H9 (cell line): ENCODE results near the gene IRF2BP2. TPM values are rescaled to one million over a fixed set of nuclear protein-coding genes. Genes with fewer than 3 reads are reported as not detected.

Experiments used
- DNase-seq: peaks from one replicate; pipeline ENCODE4 v3.0.0-alpha.2; 2017
- H2AFZ ChIP-seq: one replicate; pipeline ENCODE4 v1.6.1; 2013; ENCODE audit warnings: mild to moderate bottlenecking, low read length, control low read depth, moderate library complexity
- H2AK5ac ChIP-seq: 2 replicates; pipeline ENCODE4 v1.6.1; 2013; ENCODE audit warnings: low read length, control low read depth, mixed read lengths; ENCODE audit not compliant: insufficient read length
- H2BK120ac ChIP-seq: one replicate; pipeline ENCODE4 v1.6.1; 2013; ENCODE audit warnings: low read depth, mild to moderate bottlenecking, low read length, control low read depth, inconsistent platforms; ENCODE audit not compliant: poor library complexity, severe bottlenecking
- H2BK12ac ChIP-seq: 2 replicates; pipeline ENCODE4 v1.6.1; 2013; ENCODE audit warnings: low read length, control low read depth, mixed read lengths, low read depth; ENCODE audit not compliant: insufficient read length
- H2BK15ac ChIP-seq: 2 replicates; pipeline ENCODE4 v1.6.1; 2013; ENCODE audit warnings: low read depth, low read length, control low read depth
- H2BK20ac ChIP-seq: one replicate; pipeline ENCODE4 v1.6.1; 2013; ENCODE audit warnings: low read depth, mild to moderate bottlenecking, low read length, control low read depth, inconsistent platforms; ENCODE audit not compliant: poor library complexity, severe bottlenecking
- H2BK5ac ChIP-seq: 2 replicates; pipeline ENCODE4 v1.6.1; 2013; ENCODE audit warnings: low read length, control low read depth, mixed read lengths; ENCODE audit not compliant: insufficient read length
- H3K14ac ChIP-seq: 2 replicates; pipeline ENCODE4 v1.6.1; 2013; ENCODE audit warnings: low read length, control low read depth; ENCODE audit not compliant: insufficient read depth
- H3K18ac ChIP-seq: 2 replicates; pipeline ENCODE4 v1.6.1; 2013; ENCODE audit warnings: low read depth, mild to moderate bottlenecking, mixed read lengths, low read length, control low read depth; ENCODE audit not compliant: insufficient read length
- H3K23ac ChIP-seq: 2 replicates; pipeline ENCODE4 v1.6.1; 2013; ENCODE audit warnings: low read length, control low read depth, mixed read lengths, low read depth; ENCODE audit not compliant: insufficient read length
- H3K23me2 ChIP-seq: 2 replicates; pipeline ENCODE4 v1.6.1; 2013; ENCODE audit warnings: low read depth, mild to moderate bottlenecking, mixed read lengths, low read length, control low read depth; ENCODE audit not compliant: insufficient read length, poor library complexity, severe bottlenecking
- H3K27ac ChIP-seq: 2 replicates; pipeline ENCODE4 v1.5.1; 2013; ENCODE audit warnings: low read length, control low read depth, mixed read lengths, low read depth; ENCODE audit not compliant: insufficient read length
- H3K27me3 ChIP-seq: 2 replicates; pipeline ENCODE4 v1.6.1; 2013; ENCODE audit warnings: low read length, control low read depth, inconsistent platforms; ENCODE audit not compliant: insufficient read depth
- H3K4ac ChIP-seq: 2 replicates; pipeline ENCODE4 v1.6.1; 2013; ENCODE audit warnings: low read depth, mild to moderate bottlenecking, control low read depth, inconsistent platforms, low read length, moderate library complexity
- H3K4me1 ChIP-seq: 2 replicates; pipeline ENCODE4 v1.6.1; 2013; ENCODE audit warnings: low read length, control low read depth, inconsistent platforms; ENCODE audit not compliant: insufficient read depth
- H3K4me2 ChIP-seq: 2 replicates; pipeline ENCODE4 v1.6.1; 2013; ENCODE audit warnings: low read length, control low read depth, mixed read lengths; ENCODE audit not compliant: insufficient read length, insufficient read depth
- H3K56ac ChIP-seq: 2 replicates; pipeline ENCODE4 v1.6.1; 2013; ENCODE audit warnings: low read depth, mild to moderate bottlenecking, mixed read lengths, low read length, control low read depth; ENCODE audit not compliant: insufficient read length
- H3K79me1 ChIP-seq: 2 replicates; pipeline ENCODE4 v1.6.1; 2013; ENCODE audit warnings: low read depth, mild to moderate bottlenecking, moderate library complexity, low read length, control low read depth, inconsistent platforms; ENCODE audit not compliant: insufficient read depth, poor library complexity, severe bottlenecking
- H3K79me2 ChIP-seq: 2 replicates; pipeline ENCODE4 v1.6.1; 2013; ENCODE audit warnings: low read length, control low read depth, inconsistent platforms; ENCODE audit not compliant: insufficient read depth
- H3K9ac ChIP-seq: 2 replicates; pipeline ENCODE4 v1.6.1; 2013; ENCODE audit warnings: low read length, control low read depth, mixed read lengths; ENCODE audit not compliant: insufficient read length; ENCODE audit errors: extremely low read depth
- H3K9me3 ChIP-seq: one replicate; pipeline ENCODE4 v1.6.1; 2013; ENCODE audit warnings: low read depth, low read length, inconsistent platforms; ENCODE audit not compliant: control insufficient read depth
- H3T11ph ChIP-seq: one replicate; pipeline ENCODE4 v1.6.1; 2013; ENCODE audit warnings: mild to moderate bottlenecking, low read length, control low read depth, inconsistent platforms
- H4K20me1 ChIP-seq: one replicate; pipeline ENCODE4 v1.6.1; 2013; ENCODE audit not compliant: control insufficient read depth, insufficient read length, insufficient read depth
- H4K5ac ChIP-seq: 2 replicates; pipeline ENCODE4 v1.6.1; 2013; ENCODE audit warnings: low read depth, mild to moderate bottlenecking, mixed read lengths, low read length, control low read depth; ENCODE audit not compliant: insufficient read length
- H4K8ac ChIP-seq: replicated peaks from 2 replicates; pipeline ENCODE4 v1.6.1; 2013; ENCODE audit warnings: low read length, control low read depth, mixed read lengths, low read depth; ENCODE audit not compliant: insufficient read length
- H4K91ac ChIP-seq: 2 replicates; pipeline ENCODE4 v1.6.1; 2013; ENCODE audit warnings: low read depth, mild to moderate bottlenecking, moderate library complexity, mixed read lengths, low read length, control low read depth; ENCODE audit not compliant: insufficient read length
- H3K27ac Mint-ChIP-seq, 3 experiments: 2 replicates in 2 of 3; 3 replicates in 1 of 3; pipeline ENCODE4 v1.8.0; 2020 to 2021; ENCODE audit warnings: mixed read lengths in 3 of 3, mild to moderate bottlenecking in 1 of 3, moderate library complexity in 1 of 3
- H3K27me3 Mint-ChIP-seq: 2 replicates; pipeline ENCODE4 v1.8.0; 2021; ENCODE audit warnings: low read depth, mild to moderate bottlenecking, moderate library complexity, mixed read lengths
- H3K36me3 Mint-ChIP-seq, 3 experiments: 2 replicates in 2 of 3; 3 replicates in 1 of 3; pipeline ENCODE4 v1.8.0; 2020 to 2021; ENCODE audit warnings: low read depth in 3 of 3, mixed read lengths in 3 of 3; ENCODE audit not compliant: insufficient read depth in 1 of 3
- H3K4me1 Mint-ChIP-seq, 2 experiments: 2 replicates each; pipeline ENCODE4 v1.8.0; 2020; ENCODE audit warnings: mixed read lengths in 2 of 2
- H3K4me3 Mint-ChIP-seq, 2 experiments: 2 replicates in 1 of 2; 3 replicates in 1 of 2; pipeline ENCODE4 v1.8.0; 2020 to 2021; ENCODE audit warnings: mild to moderate bottlenecking in 2 of 2, mixed read lengths in 2 of 2, moderate library complexity in 1 of 2
- H3K9me3 Mint-ChIP-seq, 2 experiments: 2 replicates in 1 of 2; 3 replicates in 1 of 2; pipeline ENCODE4 v1.8.0; 2020; ENCODE audit warnings: mild to moderate bottlenecking in 2 of 2, mixed read lengths in 2 of 2, moderate library complexity in 1 of 2
- WGBS: extraction: QIAGEN DNeasy Blood & Tissue Kit; methylation state at CpG from one replicate; pipeline ENCODE4 v1.1.7; 2013; ENCODE audit warnings: missing lambda C conversion rate, low lambda C conversion rate, mixed read lengths; ENCODE audit not compliant: insufficient read length; ENCODE audit errors: extremely low coverage; 5-methylcytosine and 5-hydroxymethylcytosine counted together
- total RNA-seq: library from RNA; stranded (reverse); gene quantifications from 2 replicates; pipeline ENCODE4 v1.2.1, GENCODE V29; 2021
- TF ChIP-seq, protein P1 (sequence below): fragments of 200-600 bp; sonication (generic); conservative IDR thresholded peaks from 3 replicates; pipeline ENCODE4 v1.8.0; 2021; ENCODE audit warnings: antibody characterized with exemption, mild to moderate bottlenecking

The IRF2BP2 gene
- total RNA-seq, 1 experiment from 2014 or later = 80.2 TPM

- Histone ChIP-seq H2BK15ac (no peak overlapping the region), H3K4me1 (no peaks in the 10 kb centered on the region), H2BK120ac (no peak overlapping the region), H3K79me1 (no peaks in the 10 kb centered on the region), H2BK5ac (no peak overlapping the region), H4K5ac (no peak overlapping the region), H2BK12ac (no peak overlapping the region), H2AFZ (no peak overlapping the region), H3K56ac (no peak overlapping the region), H3K23me2 (no peaks in the 10 kb centered on the region), H4K91ac (no peak overlapping the region), H3T11ph (no peak overlapping the region), H3K27ac (no peak overlapping the region), H3K9me3 (no peaks in the 10 kb centered on the region), H3K18ac (no peak overlapping the region), H4K20me1 (no peaks in the 10 kb centered on the region), H3K23ac (no peak overlapping the region), H4K8ac (no peak overlapping the region), H3K4me2 (no peak overlapping the region), H3K14ac (no peak overlapping the region), H2BK20ac (no peak overlapping the region), H3K27me3 (no peaks in the 10 kb centered on the region), H2AK5ac (no peak overlapping the region), H3K9ac (no peak overlapping the region), H3K79me2 (no peaks in the 10 kb centered on the region), H3K4ac (no peak overlapping the region)
- peaks cover 0 to 3% of the 10 kb centered on the region in 2 experiments; a peak in 1 of 4 replicates for H3K4me1 Mint-ChIP-seq
- DNase-seq = no peak
- H3K27me3 Mint-ChIP-seq = peaks cover 3% of the 10 kb centered on the region; the same call in 1 of the 2 replicates
- no peaks in the 10 kb centered on the region for H3K36me3 Mint-ChIP-seq
- whole genome bisulfite sequencing = no CpG with 5 or more reads among the region's 4 CpGs
- H3K27ac Mint-ChIP-seq = no peak overlapping the region
- TF ChIP-seq, protein P1, sequence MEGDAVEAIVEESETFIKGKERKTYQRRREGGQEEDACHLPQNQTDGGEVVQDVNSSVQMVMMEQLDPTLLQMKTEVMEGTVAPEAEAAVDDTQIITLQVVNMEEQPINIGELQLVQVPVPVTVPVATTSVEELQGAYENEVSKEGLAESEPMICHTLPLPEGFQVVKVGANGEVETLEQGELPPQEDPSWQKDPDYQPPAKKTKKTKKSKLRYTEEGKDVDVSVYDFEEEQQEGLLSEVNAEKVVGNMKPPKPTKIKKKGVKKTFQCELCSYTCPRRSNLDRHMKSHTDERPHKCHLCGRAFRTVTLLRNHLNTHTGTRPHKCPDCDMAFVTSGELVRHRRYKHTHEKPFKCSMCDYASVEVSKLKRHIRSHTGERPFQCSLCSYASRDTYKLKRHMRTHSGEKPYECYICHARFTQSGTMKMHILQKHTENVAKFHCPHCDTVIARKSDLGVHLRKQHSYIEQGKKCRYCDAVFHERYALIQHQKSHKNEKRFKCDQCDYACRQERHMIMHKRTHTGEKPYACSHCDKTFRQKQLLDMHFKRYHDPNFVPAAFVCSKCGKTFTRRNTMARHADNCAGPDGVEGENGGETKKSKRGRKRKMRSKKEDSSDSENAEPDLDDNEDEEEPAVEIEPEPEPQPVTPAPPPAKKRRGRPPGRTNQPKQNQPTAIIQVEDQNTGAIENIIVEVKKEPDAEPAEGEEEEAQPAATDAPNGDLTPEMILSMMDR = peak; percentile 28; the same call in 2 of the 3 replicates
- H3K9me3 Mint-ChIP-seq = no peaks in the 10 kb centered on the region
- no peak overlapping the region for H3K4me3 Mint-ChIP-seq
Observed at GRCh38 chr1:234584926-234585325, 25.1 kb downstream of the IRF2BP2 start.
